HepG2 (cell line): Measurements from ENCODE around the gene TNN. TPM values are rescaled to one million over a fixed set of nuclear protein-coding genes. Genes with fewer than 3 reads are reported as not detected.

Experiments used
- ATAC-seq: fragments of 200-7000 bp; cut with Tn5 transposase; 3 replicates; pipeline ENCODE4 v1.9.1; 2020; ENCODE audit warnings: mild to moderate bottlenecking, moderate library complexity
- BruUV-seq: library from RNA; stranded (reverse); fragments of 400-500 nt; replicated peaks from 2 replicates; lab custom pipeline; 2021; lab: Mats Ljungman, UMichigan
- CTCF ChIA-PET: fragments of 300-600 bp; formaldehyde crosslinking; extraction: SDS; loops from one replicate; lab custom pipeline; 2021; ENCODE audit warnings: low total read pairs, inconsistent platforms, low intra/inter-chr PET ratio; lab: Yijun Ruan, JAX
- POLR2A ChIA-PET: fragments of 350-600 bp; sonication (Branson Sonifier 250); formaldehyde crosslinking; loops from one replicate; lab custom pipeline; 2020; ENCODE audit warnings: antibody characterized with exemption, inconsistent platforms; lab: Yijun Ruan, JAX
- DNase-seq: peaks from one replicate; pipeline ENCODE4 v3.0.0-alpha.2; 2015; ENCODE audit warnings: low spot score
- FAIRE-seq: peaks from 3 replicates; lab custom pipeline; 2011; peaks lifted over from hg19 to GRCh38; lab: Jason Lieb, UNC
- H2AFZ ChIP-seq: one replicate; pipeline ENCODE4 v1.6.1; 2011; ENCODE audit warnings: low read length, inconsistent platforms
- H3K27ac ChIP-seq: fragments of 300-600 bp; 3 replicates; pipeline ENCODE4 v1.8.0; 2011; ENCODE audit warnings: mixed run types, mild to moderate bottlenecking, mixed read lengths, low read length, inconsistent platforms; ENCODE audit not compliant: insufficient read depth; ENCODE audit errors: extremely low read length
- H3K27me3 ChIP-seq, 2 experiments: fragments of 200-600 bp in 1 of 2; 2 replicates in 1 of 2; 3 replicates in 1 of 2; pipeline versions ENCODE4 v1.6.0 to v1.8.0; 2011; ENCODE audit warnings: low read length in 2 of 2, mild to moderate bottlenecking in 2 of 2, moderate library complexity in 2 of 2, inconsistent platforms in 1 of 2; ENCODE audit not compliant: insufficient read depth in 2 of 2, control insufficient read depth in 1 of 2
- H3K36me3 ChIP-seq, 2 experiments: fragments of 200-600 bp in 1 of 2; replicated peaks in 1 of 2; 2 replicates in 1 of 2; 3 replicates in 1 of 2; pipeline versions ENCODE4 v1.5.1 to v1.8.0; 2011; ENCODE audit warnings: low read length in 2 of 2, inconsistent platforms in 1 of 2; ENCODE audit not compliant: insufficient read depth in 2 of 2, control insufficient read depth in 1 of 2
- H3K4me1 ChIP-seq: 2 replicates; pipeline ENCODE4 v1.5.1; 2012; ENCODE audit warnings: low read length, inconsistent platforms; ENCODE audit not compliant: insufficient read depth
- H3K4me2 ChIP-seq: 2 replicates; pipeline ENCODE4 v1.6.0; 2011; ENCODE audit warnings: low read depth, low read length, inconsistent platforms
- H3K4me3 ChIP-seq, 3 experiments: fragments of 200-600 bp in 1 of 3; sonication (generic), shearing (Covaris generic) in 1 of 3; replicated peaks in 1 of 3; 2 replicates each; pipeline ENCODE4 v1.5.1; 2011 to 2016; ENCODE audit warnings: low read length in 3 of 3, inconsistent platforms in 2 of 3, low read depth in 2 of 3, mild to moderate bottlenecking in 2 of 3, control low read depth in 1 of 3, mixed read lengths in 1 of 3; ENCODE audit not compliant: insufficient read depth in 1 of 3
- H3K79me2 ChIP-seq: one replicate; pipeline ENCODE4 v1.6.1; 2011; ENCODE audit warnings: low read length, inconsistent platforms; ENCODE audit not compliant: insufficient read depth
- H3K9ac ChIP-seq: 2 replicates; pipeline ENCODE4 v1.6.0; 2011; ENCODE audit warnings: mild to moderate bottlenecking, low read depth, low read length, inconsistent platforms; ENCODE audit not compliant: insufficient read depth
- H3K9me3 ChIP-seq: 2 replicates; pipeline ENCODE4 v1.5.1; 2012; ENCODE audit warnings: mild to moderate bottlenecking, low read length
- H4K20me1 ChIP-seq: 2 replicates; pipeline ENCODE4 v1.6.0; 2011; ENCODE audit warnings: inconsistent platforms, mild to moderate bottlenecking, low read length, moderate library complexity; ENCODE audit not compliant: insufficient read depth
- ARID2 ChIP-seq: sonication (generic); formaldehyde crosslinking; IDR thresholded peaks from 2 replicates; pipeline ENCODE4 v1.8.1; 2022; ENCODE audit warnings: mild to moderate bottlenecking, missing genetic modification reagents, borderline replicate concordance
- ARNT2 ChIP-seq: sonication (generic); formaldehyde crosslinking; IDR thresholded peaks from 2 replicates; pipeline ENCODE4 v1.8.0; 2022; ENCODE audit warnings: mild to moderate bottlenecking, low read depth, missing genetic modification reagents, moderate library complexity
- ELF3 ChIP-seq: IDR thresholded peaks from 2 replicates; pipeline ENCODE4 v1.6.1; 2016; ENCODE audit warnings: missing genetic modification reagents, missing compliant biosample characterization
- NFATC3 ChIP-seq: sonication (generic); formaldehyde crosslinking; IDR thresholded peaks from 2 replicates; pipeline ENCODE4 v1.5.1; 2020; ENCODE audit warnings: mild to moderate bottlenecking, missing genetic modification reagents
- RFX1 ChIP-seq: fragments of 450-650 bp; IDR thresholded peaks from 2 replicates; pipeline ENCODE4 v1.6.1; 2017
- SKI ChIP-seq: fragments of 450-650 bp; IDR thresholded peaks from one replicate; pipeline ENCODE4 v1.6.1; 2018; ENCODE audit warnings: mild to moderate bottlenecking; ENCODE audit not compliant: partially characterized antibody
- SP2 ChIP-seq: sonication (generic); formaldehyde crosslinking; IDR thresholded peaks from 2 replicates; pipeline ENCODE4 v1.5.1; 2020; ENCODE audit warnings: mild to moderate bottlenecking, missing genetic modification reagents
- TCF7L2 ChIP-seq: IDR thresholded peaks from 2 replicates; pipeline ENCODE4 v1.6.1; 2011; ENCODE audit warnings: mild to moderate bottlenecking, low read depth, low read length, moderate library complexity
- ZKSCAN8 ChIP-seq: IDR thresholded peaks from 2 replicates; pipeline ENCODE4 v1.6.1; 2016; ENCODE audit warnings: borderline replicate concordance, missing genetic modification reagents, missing compliant biosample characterization
- ZNF3 ChIP-seq: IDR thresholded peaks from 2 replicates; pipeline ENCODE4 v1.7.0; 2017; ENCODE audit warnings: inconsistent platforms
- ZNF30 ChIP-seq: sonication (generic); formaldehyde crosslinking; IDR thresholded peaks from 2 replicates; pipeline ENCODE4 v1.5.0; 2020; ENCODE audit warnings: mild to moderate bottlenecking, missing genetic modification reagents
- ZNF513 ChIP-seq: sonication (generic); formaldehyde crosslinking; conservative IDR thresholded peaks from 2 replicates; pipeline ENCODE4 v1.5.0; 2020; ENCODE audit warnings: missing genetic modification reagents
- ZNF530 ChIP-seq: sonication (generic); formaldehyde crosslinking; IDR thresholded peaks from 2 replicates; pipeline ENCODE4 v1.5.0; 2020; ENCODE audit warnings: low read depth, mild to moderate bottlenecking, missing genetic modification reagents
- ZNF549 ChIP-seq: sonication (generic); formaldehyde crosslinking; IDR thresholded peaks from 2 replicates; pipeline ENCODE4 v1.5.0; 2020; ENCODE audit warnings: missing genetic modification reagents
- ZNF747 ChIP-seq: sonication (generic); formaldehyde crosslinking; IDR thresholded peaks from 2 replicates; pipeline ENCODE4 v1.8.1; 2023; ENCODE audit warnings: missing genetic modification reagents, mild to moderate bottlenecking, borderline replicate concordance
- ZNF772 ChIP-seq: sonication (generic); formaldehyde crosslinking; IDR thresholded peaks from 2 replicates; pipeline ENCODE4 v1.5.0; 2020; ENCODE audit warnings: mild to moderate bottlenecking, missing genetic modification reagents
- ZNF792 ChIP-seq: IDR thresholded peaks from 2 replicates; pipeline ENCODE4 v1.6.1; 2016
- ZSCAN9 ChIP-seq: IDR thresholded peaks from 2 replicates; pipeline ENCODE4 v1.6.1; 2016; ENCODE audit warnings: borderline replicate concordance
- WGBS: methylation state at CpG from one replicate; pipeline ENCODE4 v1.1.6; 2017; ENCODE audit warnings: low lambda C conversion rate; 5-methylcytosine and 5-hydroxymethylcytosine counted together
- in situ Hi-C: cut with HindIII; loops from 2 replicates; pipeline ENCODE4 v1.10.0; 2017; ENCODE audit warnings: low pct_unique_long_range_greater_than_20kb; ENCODE audit not compliant: extremely low pct_ligation_motif_present
- intact Hi-C: fragments of 100-400 bp; cut with micrococcal nuclease; formaldehyde crosslinking; loops from one replicate; pipeline ENCODE4 v1.10.0; 2022; ENCODE audit not compliant: unreplicated experiment
- polyA plus RNA-seq, 8 experiments: library from polyadenylated mRNA; depleted of rRNA in 3 of 8; stranded (reverse) in 7 of 8; unstranded in 1 of 8; fragments of >200 nt; fragmentation: Illumina TruSeq in 4 of 8; extraction: Trizol in 4 of 8; gene quantifications; 2 replicates each; pipeline versions ENCODE4 v1.2.1 to v1.2.3, GENCODE V29; 2011 to 2016; ENCODE audit warnings: low read depth in 4 of 8, missing spikeins in 1 of 8, mixed read lengths in 1 of 8; ENCODE audit not compliant: insufficient read depth in 1 of 8
- total RNA-seq, 5 experiments: library from RNA; depleted of rRNA; stranded (reverse); fragments of >200 nt; fragmentation: Illumina TruSeq; extraction: Trizol; gene quantifications; 2 replicates each; pipeline ENCODE4 v1.2.3, GENCODE V29; 2016; ENCODE audit warnings: low read depth in 1 of 5
- TF ChIP-seq, protein P1 (sequence below): sonication (generic); formaldehyde crosslinking; IDR thresholded peaks from 2 replicates; pipeline ENCODE4 v1.9.0; 2021; ENCODE audit warnings: missing genetic modification reagents, borderline replicate concordance

Gene TNN
- total and polyA plus RNA-seq, 2 of the 13 experiments (the other 11 are each of a cell fraction or from before 2014, with no cell fraction given): not detected

DNA sequence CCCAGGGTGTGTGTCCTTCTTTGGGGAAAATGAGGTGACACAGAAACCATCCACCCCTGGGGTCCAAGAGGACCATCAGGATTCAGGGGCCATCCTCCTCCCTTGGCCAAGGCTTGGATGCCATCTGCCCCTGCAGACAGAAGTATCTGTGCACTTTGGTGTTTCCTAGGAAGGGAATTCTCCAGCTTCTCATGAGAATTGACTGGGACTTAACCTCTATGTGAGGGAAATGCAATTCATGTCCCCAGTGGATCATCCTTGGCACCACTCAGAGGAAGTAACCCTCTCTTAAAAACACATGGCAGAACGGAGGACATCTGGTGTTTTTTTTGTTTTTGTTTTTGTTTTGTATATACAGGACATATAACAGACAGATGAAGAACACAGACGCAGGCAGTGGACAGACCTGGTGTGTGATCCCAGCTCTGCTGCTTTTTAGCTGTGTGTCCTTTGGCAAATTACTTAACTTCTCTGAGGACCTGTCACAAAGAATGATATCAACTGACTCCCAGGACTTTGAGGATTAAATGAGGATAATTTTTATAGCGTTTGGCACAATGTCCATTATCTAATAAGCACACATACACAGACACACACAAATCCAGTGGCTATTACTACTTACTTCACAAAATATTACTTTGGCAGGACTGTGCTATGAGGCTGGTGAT is 3.8 kb downstream of the TNN start (continued):
- no peak for TF ChIP-seq SKI
- TF ChIP-seq ZNF530 (CRISPR knock-in tag): no peak
- TF ChIP-seq NFATC3 (CRISPR knock-in tag): no peak
- TF ChIP-seq ZSCAN9 (CRISPR knock-in tag): no peak
- TF ChIP-seq ZNF30 (CRISPR knock-in tag): no peak
- TF ChIP-seq ZNF747 (CRISPR knock-in tag): no peak
- no peak for TF ChIP-seq ARID2 (CRISPR knock-in tag)
- TF ChIP-seq, protein P1, sequence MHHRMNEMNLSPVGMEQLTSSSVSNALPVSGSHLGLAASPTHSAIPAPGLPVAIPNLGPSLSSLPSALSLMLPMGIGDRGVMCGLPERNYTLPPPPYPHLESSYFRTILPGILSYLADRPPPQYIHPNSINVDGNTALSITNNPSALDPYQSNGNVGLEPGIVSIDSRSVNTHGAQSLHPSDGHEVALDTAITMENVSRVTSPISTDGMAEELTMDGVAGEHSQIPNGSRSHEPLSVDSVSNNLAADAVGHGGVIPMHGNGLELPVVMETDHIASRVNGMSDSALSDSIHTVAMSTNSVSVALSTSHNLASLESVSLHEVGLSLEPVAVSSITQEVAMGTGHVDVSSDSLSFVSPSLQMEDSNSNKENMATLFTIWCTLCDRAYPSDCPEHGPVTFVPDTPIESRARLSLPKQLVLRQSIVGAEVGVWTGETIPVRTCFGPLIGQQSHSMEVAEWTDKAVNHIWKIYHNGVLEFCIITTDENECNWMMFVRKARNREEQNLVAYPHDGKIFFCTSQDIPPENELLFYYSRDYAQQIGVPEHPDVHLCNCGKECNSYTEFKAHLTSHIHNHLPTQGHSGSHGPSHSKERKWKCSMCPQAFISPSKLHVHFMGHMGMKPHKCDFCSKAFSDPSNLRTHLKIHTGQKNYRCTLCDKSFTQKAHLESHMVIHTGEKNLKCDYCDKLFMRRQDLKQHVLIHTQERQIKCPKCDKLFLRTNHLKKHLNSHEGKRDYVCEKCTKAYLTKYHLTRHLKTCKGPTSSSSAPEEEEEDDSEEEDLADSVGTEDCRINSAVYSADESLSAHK (CRISPR knock-in tag): no peak
- no peak for TF ChIP-seq RFX1

GRCh38 chr1:175072099-175072951 is 4.7 kb downstream of the TNN start:
- Histone ChIP-seq H3K36me3 (no peaks in the 10 kb centered on the region), H2AFZ (no peak overlapping the region), H3K27ac (no peak overlapping the region), H3K9me3 (no peaks in the 10 kb centered on the region), H3K4me3 (no peak overlapping the region), H3K4me2 (no peak overlapping the region), H4K20me1 (no peaks in the 10 kb centered on the region), H3K79me2 (no peaks in the 10 kb centered on the region), H3K9ac (no peak overlapping the region), H3K4me1 (no peaks in the 10 kb centered on the region), H3K27me3 (peaks cover 0 to 8% of the 10 kb centered on the region in 2 experiments; a peak in 1 of 5 replicates)
- intact Hi-C loops (no loop called here), in situ Hi-C loops (no loop called here)
- FAIRE-seq: no peak
- DNase-seq: no peak
- BruUV-seq: no TSS peak
- ChIA-PET CTCF (no interaction called here), POLR2A (no interaction called here)
- WGBS: 29% methylated on average over 10 of the region's 10 CpGs
- no peak for ATAC-seq
- TF ChIP-seq ARNT2 (CRISPR knock-in tag): no peak
- no peak for TF ChIP-seq ELF3
- TF ChIP-seq ZNF513 (CRISPR knock-in tag): no peak
- TF ChIP-seq ZNF772 (CRISPR knock-in tag): no peak
- no peak for TF ChIP-seq SP2
- no peak for TF ChIP-seq ZKSCAN8 (CRISPR knock-in tag)
- no peak for TF ChIP-seq ZNF792
- TF ChIP-seq ZNF549 (CRISPR knock-in tag): no peak
- TF ChIP-seq TCF7L2: no peak
- TF ChIP-seq ZNF3: no peak
